ENCODE data around the gene SMCHD1. TPM values are rescaled to one million over a fixed set of nuclear protein-coding genes. Genes with fewer than 3 reads are reported as not detected.
A peak's percentile ranks its signal among the peaks of the same experiment; 100 is the strongest.
"Not testable (repeated sequence)": the region's sequence is repeated elsewhere in the genome, so short reads cannot be mapped to it uniquely, and the experiment has no call there.

The SMCHD1 gene
- total RNA-seq, 1 experiment from 2014 or later: 78.3 TPM

DNA sequence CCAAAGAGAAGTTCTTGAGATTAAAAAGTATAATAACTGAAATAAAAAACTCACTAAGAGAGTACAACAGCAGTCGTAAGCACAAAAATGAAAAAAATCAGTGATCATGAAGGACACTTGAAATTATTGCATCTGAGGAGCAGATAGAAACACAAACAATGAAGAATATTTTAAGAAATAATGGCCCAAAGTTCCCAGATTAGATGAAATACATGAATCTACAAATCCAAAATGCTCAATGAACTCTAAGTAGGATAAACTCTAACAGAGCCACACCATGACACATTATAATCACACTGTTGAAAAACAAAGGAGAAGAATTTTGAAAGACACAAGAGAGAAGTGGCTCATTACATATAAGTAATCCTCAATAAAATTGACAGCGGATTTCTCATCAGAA, 159.4 kb downstream of the SMCHD1 start:
- DNase-seq (ENCODE audit: low spot score): no peak

DNA sequence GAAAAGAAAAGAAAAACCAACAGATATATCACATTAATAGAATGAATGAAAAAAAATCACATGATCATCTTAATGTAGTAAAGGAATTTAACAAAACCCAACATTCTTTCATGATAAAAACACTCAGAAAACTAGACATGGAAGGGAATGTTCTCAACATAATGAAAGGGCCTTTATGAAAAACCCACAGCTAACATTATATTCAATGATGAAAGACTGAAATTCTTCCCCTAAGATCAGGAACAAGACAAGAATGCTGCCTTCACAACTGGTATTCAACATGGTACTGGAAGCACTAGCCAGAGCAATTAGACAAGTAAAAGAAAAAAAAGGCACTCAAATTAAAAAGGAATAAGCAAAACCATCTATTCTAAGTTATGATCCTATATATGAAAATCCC, 162.8 kb downstream of the SMCHD1 start:
- DNase-seq (ENCODE audit: low spot score): no peak

DNA sequence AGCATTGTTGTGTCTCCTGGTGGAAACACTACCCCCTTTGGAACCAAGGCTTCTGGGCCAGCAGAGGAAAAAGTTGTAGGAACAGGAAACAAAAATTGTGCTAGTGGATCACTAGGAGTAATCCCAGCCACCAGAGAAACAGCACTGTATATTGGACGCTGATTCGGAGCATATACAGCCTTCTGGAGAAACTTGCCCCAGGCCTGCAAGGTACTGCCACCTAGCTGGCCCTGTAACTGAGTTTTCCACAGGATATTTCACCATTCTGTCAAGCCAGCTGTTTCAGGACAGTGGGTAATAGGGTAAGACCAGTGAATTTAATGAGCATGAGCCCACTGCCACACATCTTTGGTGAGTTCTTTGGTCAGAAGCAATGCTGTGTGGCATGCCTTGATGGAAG, 166.2 kb downstream of the SMCHD1 start:
- DNase-seq (ENCODE audit: low spot score): no peak

DNA sequence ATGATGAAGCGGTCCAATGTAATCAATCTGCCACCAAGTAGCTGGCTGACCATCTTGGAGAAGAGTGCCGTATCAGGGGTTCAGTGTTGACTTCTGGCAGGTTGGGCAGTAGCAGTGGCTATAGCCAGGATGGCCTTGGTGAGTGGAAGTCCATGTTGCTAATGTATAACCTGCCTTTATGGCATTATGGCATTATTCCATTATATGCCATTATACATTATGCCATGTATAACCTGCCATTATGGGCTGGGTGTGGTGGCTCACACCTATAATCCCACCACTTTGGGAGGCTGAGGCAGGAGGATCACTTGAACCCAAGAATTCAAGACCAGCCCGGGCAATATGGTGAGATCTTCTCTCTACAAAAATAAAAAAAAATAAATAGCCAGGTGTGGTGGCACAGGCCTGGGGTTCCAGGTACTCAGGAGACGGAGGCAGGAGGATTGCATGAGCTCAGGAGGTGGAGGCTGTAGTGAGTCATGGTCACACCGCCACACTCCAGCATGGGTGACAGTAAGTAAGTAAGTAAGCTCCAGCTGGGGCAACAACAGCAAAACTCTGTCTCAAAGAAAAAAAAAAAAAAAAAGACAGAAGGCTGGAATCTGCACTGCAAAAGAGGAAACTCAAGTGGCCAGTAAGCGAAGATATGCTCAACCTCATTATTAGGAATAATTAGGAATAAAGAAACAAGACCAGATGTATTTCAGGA, 166.8 kb downstream of the SMCHD1 start:
- no peak for DNase-seq (ENCODE audit: low spot score)

DNA sequence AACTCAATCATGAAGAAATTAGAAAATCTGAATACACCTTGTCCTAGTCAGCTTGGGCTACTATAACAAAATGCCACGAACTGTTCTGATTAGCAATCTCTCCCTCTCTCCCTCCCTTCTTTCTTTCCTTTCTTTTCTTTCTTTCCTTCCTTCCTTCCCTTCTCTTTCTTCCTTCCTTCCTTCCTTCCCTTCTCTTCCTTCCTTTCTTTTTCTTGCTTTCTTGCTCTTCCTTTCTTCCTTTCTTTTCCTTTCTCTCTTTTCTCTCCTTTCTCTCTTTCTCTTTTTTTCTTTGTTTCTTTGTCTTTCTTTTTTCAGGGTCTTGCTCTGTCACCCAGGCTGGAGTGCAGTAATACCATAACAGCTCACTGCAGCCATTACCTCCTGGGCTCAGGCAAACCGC, 167.7 kb downstream of the SMCHD1 start:
- DNase-seq (ENCODE audit: low spot score): no peak

DNA sequence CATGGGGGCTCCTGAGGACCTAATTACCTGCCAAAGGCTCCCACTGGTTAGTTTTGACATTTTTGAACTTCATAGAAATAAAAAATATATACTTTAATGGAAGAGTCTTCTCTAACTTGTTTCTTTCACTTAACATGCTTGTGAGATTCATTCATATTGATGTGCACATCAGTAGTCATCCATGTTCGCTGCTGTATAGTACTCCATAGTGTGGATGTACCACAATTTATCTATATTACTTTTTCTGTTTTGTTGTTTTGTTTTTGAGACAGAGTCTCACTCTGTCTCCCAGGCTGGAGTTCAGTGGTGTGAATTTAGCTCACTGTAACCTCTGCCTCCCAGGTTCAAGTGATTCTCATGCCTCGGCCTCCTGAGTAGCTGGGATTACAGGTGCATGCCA, 168.4 kb downstream of the SMCHD1 start:
- DNase-seq (ENCODE audit: low spot score): no peak

DNA sequence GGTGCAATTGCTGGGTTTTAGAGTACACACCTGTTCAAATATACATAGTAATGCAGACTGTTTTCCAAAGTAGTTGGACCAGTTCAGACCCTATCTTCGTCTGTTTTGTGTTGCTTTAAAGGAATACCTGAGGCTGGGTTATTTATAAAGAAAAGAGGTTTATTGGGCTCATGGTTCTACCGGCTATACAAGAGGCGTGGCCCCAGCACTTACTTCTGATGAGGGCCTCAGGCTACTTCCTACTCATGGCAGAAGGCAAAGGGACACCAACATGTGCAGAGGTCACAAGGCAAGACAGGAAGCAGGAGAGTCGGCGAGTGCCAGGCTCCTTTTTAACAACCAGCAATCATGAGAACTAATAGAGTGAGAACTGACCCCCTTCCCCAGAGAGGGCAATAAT, 169.3 kb downstream of the SMCHD1 start:
- DNase-seq (ENCODE audit: low spot score): no peak

DNA sequence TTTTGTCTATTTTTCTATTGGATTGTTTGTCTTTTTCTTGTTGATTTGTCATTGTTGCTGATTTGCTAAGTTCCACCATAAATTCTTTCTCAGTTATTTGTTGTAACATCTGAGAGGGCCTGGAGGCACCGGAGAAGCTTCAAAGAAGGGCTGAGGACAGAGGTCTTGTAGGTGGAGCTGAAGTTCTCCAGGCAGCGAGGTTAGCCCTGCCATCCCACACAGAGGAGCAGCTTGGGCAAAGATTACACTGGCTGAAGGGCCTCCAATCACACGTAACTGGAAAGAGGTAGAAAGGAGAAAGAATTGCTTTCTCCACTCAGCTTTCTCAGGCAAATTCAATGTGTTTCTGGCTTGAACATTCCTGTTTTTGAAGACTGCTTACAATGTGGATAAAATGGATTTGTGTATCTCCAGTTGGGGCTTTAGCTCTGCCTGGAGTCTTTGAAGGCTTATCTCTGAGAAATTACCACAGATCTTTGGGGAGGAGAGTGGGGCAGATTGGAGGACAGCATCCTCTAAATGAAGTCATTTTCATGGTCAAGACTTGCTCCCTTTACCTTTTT, 170.2 kb downstream of the SMCHD1 start:
- DNase-seq (ENCODE audit: low spot score): no peak

DNA sequence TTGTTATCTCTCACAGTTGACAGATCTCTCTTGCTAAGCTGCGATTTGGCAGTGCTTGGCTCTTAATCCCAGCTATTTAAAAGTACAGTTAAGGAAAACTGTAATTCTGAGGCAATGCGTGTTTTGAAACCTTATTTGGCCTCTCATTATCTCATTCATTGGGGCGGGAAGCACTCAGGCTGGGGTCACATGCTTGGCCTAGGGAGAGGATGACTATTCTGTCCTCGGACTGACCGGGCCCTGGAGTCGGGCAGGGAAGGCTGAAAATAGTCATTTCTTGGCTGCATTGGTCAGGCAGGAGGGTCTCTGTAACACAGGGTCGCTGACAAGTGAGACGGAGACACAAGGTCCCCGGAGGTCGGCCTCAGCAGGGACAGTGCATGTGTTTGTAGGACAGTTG, 171.1 kb downstream of the SMCHD1 start:
- DNase-seq (ENCODE audit: low spot score): no peak

DNA sequence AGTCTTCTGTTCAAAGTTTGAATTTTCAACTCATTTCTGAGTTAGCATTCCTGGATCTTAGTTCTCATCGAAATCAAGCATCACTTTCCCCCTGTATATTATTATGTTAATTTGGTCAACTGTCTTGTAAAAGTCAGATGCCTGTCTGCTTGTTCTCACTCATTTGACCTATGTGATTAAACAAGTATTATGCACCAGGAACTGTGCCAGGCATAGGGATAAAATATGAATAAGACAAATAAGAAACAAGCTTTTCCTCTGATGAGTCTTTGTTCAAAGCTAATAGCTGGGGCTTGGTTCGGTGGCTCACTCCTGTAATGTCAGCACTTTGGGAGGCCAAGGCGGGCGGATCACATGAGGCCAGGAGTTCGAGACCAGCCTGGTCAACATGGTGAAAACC, 171.5 kb downstream of the SMCHD1 start:
- DNase-seq (ENCODE audit: low spot score): no peak

DNA sequence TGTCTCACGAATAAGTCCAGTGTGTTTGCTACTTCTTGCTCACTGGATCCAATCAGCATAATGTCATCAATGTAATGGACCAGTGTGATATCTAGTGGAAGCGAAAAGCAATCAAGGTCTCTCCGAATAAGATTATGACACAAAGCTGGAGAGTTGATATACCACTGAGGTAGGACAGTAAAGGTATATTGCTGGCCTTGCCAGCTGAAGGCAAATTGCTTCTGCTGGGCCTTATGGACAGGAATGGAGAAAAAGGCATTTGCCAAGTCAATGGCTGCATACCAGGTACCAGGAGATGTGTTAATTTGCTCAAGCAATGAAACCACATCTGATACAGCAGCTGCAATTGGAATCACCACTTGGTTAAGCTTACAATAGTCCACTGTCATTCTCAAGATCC, 180.6 kb downstream of the SMCHD1 start:
- DNase-seq (ENCODE audit: low spot score): not testable (repeated sequence)

DNA sequence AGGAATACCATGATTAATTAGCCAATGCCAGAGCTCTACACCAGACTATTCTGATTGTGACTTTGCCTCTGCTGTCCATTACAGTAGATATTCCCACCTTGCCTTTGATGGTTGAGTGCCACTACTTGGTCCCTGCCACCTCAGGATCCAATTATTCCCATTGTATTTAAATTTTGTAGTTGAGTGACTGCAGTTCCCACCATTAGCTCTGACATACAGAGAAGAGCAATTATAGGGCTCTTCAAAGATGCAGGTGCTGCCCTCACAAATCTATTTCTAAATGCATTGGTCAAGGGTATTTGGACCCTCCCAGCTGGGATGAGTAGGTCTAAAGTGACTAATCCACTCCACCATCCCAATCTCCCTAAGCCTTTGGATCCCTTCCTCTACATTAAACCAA, 181.8 kb downstream of the SMCHD1 start:
- not testable (repeated sequence) for DNase-seq (ENCODE audit: low spot score)

DNA sequence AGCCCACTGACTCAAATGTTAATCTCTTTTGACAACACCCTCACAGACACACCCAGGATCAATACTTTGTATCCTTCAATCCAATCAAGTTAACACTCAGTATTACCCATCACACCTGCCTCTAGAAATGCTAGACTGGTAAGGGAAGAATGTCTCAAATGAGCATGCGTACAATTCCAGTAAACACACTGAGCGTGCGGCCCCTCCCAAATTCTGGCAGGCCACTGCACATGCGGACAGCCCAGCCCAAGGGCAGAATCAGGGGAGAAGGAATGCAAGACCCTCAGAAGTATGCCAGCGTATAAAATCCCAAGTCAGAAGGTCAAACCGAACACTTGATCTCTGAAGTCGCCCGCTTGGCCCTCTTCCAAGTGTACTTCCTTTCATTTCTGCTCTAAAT, 183.7 kb downstream of the SMCHD1 start:
- no peak for DNase-seq (ENCODE audit: low spot score)

DNA sequence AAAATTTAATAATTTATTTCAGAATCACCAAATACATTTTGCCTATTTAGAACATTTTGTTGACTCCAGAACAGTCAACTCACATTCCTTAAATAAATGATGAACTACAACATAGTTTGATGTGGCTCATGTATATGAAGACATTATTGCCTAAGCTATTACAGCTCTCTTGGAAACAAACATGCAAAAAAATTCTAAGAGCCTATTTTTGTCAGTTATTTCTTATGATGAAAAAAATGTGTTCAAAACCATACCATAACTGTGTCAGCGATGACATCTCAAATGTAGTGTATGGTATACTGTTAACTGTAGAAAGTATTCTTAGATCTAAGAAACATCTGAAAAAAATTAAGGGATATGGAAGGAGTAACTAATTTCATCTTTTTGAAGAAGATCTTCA, 185.0 kb downstream of the SMCHD1 start:
- no peak for DNase-seq (ENCODE audit: low spot score)

DNA sequence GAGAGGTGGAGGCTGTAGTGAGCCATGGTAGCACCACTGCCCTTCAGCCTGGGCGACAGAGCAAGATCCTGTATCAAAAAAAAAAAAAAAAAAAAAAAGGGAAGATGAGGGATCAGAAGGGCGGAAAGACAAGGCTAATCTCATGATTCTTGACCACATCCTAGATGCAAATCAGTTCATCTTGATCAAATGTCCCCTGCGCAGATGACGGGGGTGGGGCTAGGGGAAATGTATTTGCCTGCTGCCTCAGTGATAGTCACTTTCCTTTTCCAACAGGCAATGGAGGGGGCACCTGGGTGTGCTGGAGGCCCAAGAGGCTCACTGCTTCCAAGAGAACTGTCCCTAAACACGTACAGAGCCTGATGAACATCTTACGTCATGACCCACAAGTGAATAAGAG, 187.6 kb downstream of the SMCHD1 start:
- DNase-seq (ENCODE audit: low spot score): no peak

DNA sequence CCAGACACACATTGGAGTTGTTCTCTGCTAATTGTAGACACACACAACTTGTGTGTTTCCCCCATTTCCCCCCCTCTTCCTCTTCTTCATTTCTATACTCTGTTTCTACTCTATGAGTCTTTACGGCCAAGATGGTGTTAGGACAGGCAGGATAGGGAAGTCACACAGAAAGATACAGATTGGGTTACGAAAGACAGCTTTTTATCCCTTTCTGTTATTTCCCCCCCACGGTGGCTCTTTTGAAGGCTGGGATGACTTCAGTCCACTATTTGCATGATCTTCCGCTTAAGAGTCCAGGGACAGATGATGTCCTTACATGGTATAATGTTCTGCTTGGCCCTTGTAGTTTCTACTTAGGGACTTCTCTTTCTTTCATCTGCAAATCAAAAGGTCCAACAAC, 189.6 kb downstream of the SMCHD1 start:
- DNase-seq (ENCODE audit: low spot score): no peak

DNA sequence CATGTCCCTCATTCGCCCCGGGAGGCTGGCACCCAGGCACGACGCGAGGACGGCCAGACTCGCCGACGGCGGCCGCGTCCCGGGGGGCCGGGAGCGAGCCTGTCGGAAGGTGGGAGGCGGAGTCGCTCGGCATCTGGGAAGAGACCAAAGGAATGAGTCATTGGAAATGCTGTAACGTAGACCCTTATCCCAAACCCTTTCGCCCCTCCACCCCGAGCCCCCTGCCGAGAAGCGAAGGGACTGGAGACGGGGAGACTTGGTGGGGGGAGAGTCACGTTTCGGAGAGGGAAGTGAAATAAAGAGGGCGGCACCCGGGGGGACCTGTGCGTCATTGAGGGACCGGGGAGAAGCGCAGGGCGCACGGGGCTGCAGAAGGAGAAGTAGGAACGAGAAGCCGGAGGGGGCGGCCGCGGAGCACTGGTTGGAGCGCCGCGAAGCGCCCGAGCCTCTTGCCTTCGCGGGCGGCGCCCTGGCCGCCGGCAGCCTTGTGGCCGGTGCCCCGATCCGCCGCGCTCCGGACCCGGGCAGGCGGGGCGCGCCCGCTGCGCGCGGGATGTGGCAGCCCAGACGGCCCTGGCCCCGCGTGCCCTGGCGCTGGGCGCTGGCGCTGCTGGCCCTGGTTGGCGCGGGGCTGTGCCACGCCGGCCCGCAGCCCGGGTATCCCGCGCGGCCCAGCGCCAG, 191.2 kb downstream of the SMCHD1 start, which contains the start of gene EMILIN2:
EMILIN2 (plus strand) TSS at position 371 of the 681 bp plus-strand sequence; CDS start at position 554, 183 bp downstream.
- DNase-seq (ENCODE audit: low spot score): peak; percentile 19

DNA sequence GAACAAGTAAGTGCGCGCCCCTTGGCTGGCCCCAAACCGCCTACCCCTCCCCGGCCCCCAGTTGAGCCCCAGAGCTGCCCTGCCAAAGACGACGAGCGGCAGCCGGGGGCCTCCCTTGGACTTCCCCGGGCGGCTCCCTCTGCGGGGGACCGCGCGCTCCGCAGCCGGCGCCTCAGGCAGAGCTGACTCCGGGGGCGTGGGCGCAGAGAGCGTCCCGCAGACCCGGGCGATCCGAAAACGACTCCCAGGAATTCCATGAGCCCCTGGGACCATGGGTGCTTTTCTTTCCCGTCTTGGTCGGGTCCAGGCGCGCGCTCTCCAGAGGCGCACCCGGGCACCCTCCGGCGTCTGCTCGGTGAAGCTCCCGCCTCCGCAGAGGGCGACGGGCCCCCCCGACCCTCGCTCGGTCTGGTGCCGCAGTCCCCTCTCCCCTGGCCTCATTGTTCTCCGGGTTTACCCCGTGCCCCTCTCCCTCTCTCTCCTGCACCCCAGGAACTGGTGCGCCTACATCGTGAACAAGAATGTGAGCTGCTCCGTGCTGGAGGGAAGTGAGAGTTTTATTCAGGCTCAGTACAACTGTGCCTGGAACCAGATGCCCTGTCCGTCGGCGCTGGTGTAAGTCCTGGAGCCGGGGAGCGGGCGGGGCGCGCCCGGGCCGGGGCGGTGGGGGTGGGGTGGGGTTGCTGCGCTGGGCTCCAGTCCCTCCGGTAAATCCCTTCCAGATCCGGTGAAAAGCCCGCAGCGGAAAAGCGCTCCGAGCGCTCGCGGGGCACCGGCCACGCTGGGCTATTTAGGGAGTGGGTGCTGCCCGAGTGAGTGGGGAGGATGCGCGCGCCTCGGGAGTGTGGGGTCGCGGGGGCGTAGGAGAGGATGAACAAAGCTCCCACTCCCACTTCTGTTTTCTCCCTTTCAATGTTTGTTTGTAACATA, 192.1 kb downstream of the SMCHD1 start:
- DNase-seq (ENCODE audit: low spot score): no peak

DNA sequence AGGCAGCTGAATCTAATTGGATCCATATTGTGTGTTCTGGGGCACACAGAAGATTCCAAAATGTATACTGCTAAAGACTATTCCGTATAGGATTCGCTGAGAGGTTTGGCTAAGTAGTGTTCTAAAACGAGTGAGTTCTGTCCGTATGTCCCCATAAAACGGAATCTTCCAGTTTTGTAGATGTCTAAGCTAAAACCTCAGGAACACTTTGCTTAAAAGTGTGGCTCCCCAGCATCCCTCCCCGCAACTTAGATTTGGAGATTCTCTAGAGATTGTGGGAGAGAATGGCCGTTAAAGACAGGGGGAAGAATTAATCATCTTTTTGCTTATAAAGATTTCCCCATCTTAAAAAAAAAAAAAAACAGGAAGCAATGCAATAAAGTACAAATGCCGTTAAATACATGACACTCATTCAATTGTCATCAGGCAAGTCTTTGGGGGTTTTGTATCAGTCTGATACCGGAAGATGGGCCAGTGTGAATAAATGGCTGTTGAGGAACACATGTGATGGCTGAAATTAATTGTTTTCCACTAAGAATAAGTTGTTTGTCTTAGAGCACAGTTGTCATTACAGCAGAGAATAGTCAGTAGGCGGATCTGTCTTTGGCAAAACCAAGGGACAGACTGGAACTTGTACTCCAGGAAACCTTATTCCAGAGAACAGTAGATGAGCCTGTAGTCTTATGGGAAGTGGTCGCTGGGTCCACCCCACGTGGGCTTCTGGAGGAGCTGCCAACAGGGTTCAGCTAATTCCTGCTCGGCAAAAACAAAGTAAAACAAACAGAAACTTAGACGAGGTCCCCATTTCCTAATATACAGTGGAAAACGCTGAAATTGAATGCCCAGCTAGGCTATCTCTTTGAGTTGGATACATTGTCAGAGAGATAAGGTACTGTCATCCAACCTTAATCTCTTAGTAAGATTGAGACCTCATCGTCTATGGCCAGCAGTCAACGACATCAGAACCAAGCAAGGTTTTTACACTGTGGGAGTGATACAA, 193.0 kb downstream of the SMCHD1 start:
- DNase-seq (ENCODE audit: low spot score): no peak

DNA sequence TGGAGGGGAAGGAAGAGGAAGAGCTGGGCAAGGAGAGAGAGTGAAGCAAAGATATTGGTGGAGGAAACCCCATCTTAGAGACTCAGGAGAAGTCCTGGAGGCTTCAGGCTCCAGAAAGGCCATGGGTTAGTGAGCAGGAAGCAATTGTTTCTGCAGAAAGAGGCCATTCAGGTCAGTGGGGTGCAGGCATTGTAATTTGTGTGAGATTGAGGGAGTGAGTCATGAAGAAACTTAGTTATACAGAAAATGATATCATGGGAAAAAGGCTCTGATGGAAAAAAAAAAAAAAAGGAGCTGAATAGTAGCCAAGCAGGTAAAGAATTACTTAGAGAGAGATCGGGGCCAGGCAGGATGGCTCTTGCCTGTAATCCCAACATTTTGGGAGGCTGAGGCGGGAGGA, 195.3 kb downstream of the SMCHD1 start:
- peak; percentile 16 for DNase-seq (ENCODE audit: low spot score)

DNA sequence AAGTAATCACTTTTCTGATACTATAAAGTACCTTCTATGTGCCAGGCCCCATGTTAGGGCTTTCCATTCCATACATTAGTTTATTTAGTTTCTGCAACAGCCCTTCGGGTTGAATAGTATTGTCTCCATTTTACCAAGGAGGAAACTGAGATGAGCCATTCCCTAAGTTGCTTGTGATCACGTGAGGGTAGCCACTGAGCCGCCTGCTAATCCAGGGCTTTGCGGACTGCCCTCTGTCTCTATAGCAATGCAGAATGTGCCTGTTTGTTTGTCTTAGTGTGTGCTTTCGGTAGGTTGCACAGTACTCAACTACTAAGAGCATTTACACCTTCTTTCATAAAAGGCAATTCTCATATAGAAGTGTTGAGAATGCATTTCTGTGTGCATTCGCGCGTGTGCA, 196.2 kb downstream of the SMCHD1 start:
- no peak for DNase-seq (ENCODE audit: low spot score)

Data from A172 (cell line).